Neuronal stem cell (in vitro differentiated cells): Measurements from ENCODE around the gene MED4.

Experiments
- DNase-seq: peaks from one replicate; pipeline ENCODE4 v3.0.0-alpha.2; 2013; ENCODE audit warnings: low spot score
- H2AFZ ChIP-seq: one replicate; pipeline ENCODE4 v1.6.1; 2013; ENCODE audit warnings: mild to moderate bottlenecking, low read length, inconsistent platforms
- H2AK5ac ChIP-seq: 2 replicates; pipeline ENCODE4 v1.6.1; 2013; ENCODE audit warnings: low read depth, mild to moderate bottlenecking, inconsistent platforms, low read length, moderate library complexity, mixed read lengths
- H2BK120ac ChIP-seq: 2 replicates; pipeline ENCODE4 v1.6.1; 2013; ENCODE audit warnings: low read depth, mild to moderate bottlenecking, inconsistent platforms, low read length, moderate library complexity, mixed read lengths
- H2BK12ac ChIP-seq: one replicate; pipeline ENCODE4 v1.6.1; 2013; ENCODE audit warnings: low read length, inconsistent platforms
- H2BK15ac ChIP-seq: 2 replicates; pipeline ENCODE4 v1.6.1; 2013; ENCODE audit warnings: mild to moderate bottlenecking, low read length, inconsistent platforms, mixed read lengths
- H2BK5ac ChIP-seq: one replicate; pipeline ENCODE4 v1.6.1; 2013; ENCODE audit warnings: inconsistent platforms, mild to moderate bottlenecking, low read length, moderate library complexity
- H3K14ac ChIP-seq: one replicate; pipeline ENCODE4 v1.6.1; 2013; ENCODE audit warnings: low read length, inconsistent platforms
- H3K18ac ChIP-seq: 2 replicates; pipeline ENCODE4 v1.6.1; 2013; ENCODE audit warnings: low read length, inconsistent platforms
- H3K23ac ChIP-seq: 2 replicates; pipeline ENCODE4 v1.6.1; 2013; ENCODE audit warnings: low read depth, mild to moderate bottlenecking, mixed read lengths, low read length, inconsistent platforms; ENCODE audit not compliant: poor library complexity
- H3K27ac ChIP-seq: replicated peaks from 3 replicates; pipeline ENCODE4 v1.5.1; 2013; ENCODE audit warnings: low read length, inconsistent platforms
- H3K27me3 ChIP-seq, 3 experiments: 2 replicates each; pipeline ENCODE4 v1.6.1; 2013; ENCODE audit warnings: low read length in 3 of 3, mild to moderate bottlenecking in 2 of 3, inconsistent platforms in 1 of 3, low read depth in 1 of 3, mixed read lengths in 1 of 3, moderate library complexity in 1 of 3; ENCODE audit not compliant: control insufficient read depth in 3 of 3, insufficient read depth in 3 of 3
- H3K36me3 ChIP-seq, 2 donors: replicated peaks in 1 of 2; 2 replicates each; pipeline ENCODE4 v1.6.1; 2013; ENCODE audit warnings: low read length in 2 of 2; ENCODE audit not compliant: control insufficient read depth in 2 of 2, insufficient read depth in 2 of 2
- H3K4ac ChIP-seq: 2 replicates; pipeline ENCODE4 v1.6.1; 2013; ENCODE audit warnings: inconsistent platforms, mild to moderate bottlenecking, low read length, moderate library complexity
- H3K4me1 ChIP-seq, 2 donors: 1 replicate in 1 of 2; 2 replicates in 1 of 2; pipeline ENCODE4 v1.6.1; 2013; ENCODE audit warnings: low read length in 2 of 2, low read depth in 1 of 2; ENCODE audit not compliant: control insufficient read depth in 2 of 2, insufficient read depth in 1 of 2
- H3K4me2 ChIP-seq: one replicate; pipeline ENCODE4 v1.6.1; 2013; ENCODE audit warnings: mild to moderate bottlenecking, low read length, inconsistent platforms; ENCODE audit not compliant: insufficient read depth, poor library complexity, severe bottlenecking
- H3K4me3 ChIP-seq, 2 donors: 2 replicates each; pipeline ENCODE4 v1.5.1; 2013; ENCODE audit warnings: low read length in 2 of 2, mild to moderate bottlenecking in 2 of 2, inconsistent platforms in 1 of 2, moderate library complexity in 1 of 2
- H3K79me1 ChIP-seq: one replicate; pipeline ENCODE4 v1.6.1; 2013; ENCODE audit warnings: low read depth, mild to moderate bottlenecking, inconsistent platforms, low read length, moderate library complexity
- H3K9ac ChIP-seq: one replicate; pipeline ENCODE4 v1.6.1; 2013; ENCODE audit warnings: mild to moderate bottlenecking, low read depth, low read length, inconsistent platforms; ENCODE audit not compliant: poor library complexity
- H3K9me3 ChIP-seq, 2 donors: replicated peaks in 1 of 2; 2 replicates each; pipeline versions ENCODE3 to v1.6.1; 2013; ENCODE audit warnings: low read length in 2 of 2, mild to moderate bottlenecking in 2 of 2, inconsistent platforms in 1 of 2, low read depth in 1 of 2, mixed read lengths in 1 of 2, moderate library complexity in 1 of 2; ENCODE audit not compliant: control insufficient read depth in 2 of 2, insufficient read depth in 1 of 2
- H4K8ac ChIP-seq: one replicate; pipeline ENCODE4 v1.6.1; 2013; ENCODE audit warnings: low read depth, mild to moderate bottlenecking, inconsistent platforms, low read length, moderate library complexity
- H4K91ac ChIP-seq: one replicate; pipeline ENCODE4 v1.6.1; 2013; ENCODE audit warnings: low read length, low read depth, mild to moderate bottlenecking, inconsistent platforms; ENCODE audit not compliant: poor library complexity
- WGBS, 2 donors: extraction: QIAGEN DNeasy Blood & Tissue Kit; methylation state at CpG; one replicate each; pipeline ENCODE4 v1.1.7; 2013; ENCODE audit warnings: missing lambda C conversion rate in 2 of 2, mixed read lengths in 1 of 2; ENCODE audit not compliant: insufficient read length in 2 of 2, insufficient replicate concordance in 1 of 2; ENCODE audit errors: extremely low coverage in 2 of 2; 5-methylcytosine and 5-hydroxymethylcytosine counted together

Gene MED4

DNA sequence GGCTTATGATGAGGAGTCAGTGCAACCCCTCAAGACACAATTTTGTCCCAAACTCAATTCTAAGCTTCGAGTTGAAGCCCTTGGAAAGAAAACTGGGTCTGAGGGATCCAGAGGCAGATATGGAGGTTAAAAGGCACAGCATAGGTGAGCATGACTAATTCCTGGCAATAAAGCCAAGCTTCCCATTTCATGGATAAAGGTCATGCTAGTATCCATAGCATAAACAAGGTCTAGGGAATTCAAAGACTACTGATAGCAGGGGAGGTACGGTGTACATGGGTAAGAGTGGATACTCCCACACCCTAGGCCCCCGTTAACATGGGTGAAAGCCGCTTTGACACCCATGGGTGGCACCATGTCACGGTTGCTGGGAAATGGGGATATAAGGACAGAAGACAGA is 24.0 kb downstream of the MED4 start:
- H2AFZ ChIP-seq: no peak overlapping the region
- H4K91ac ChIP-seq: no peak overlapping the region
- H3K9ac ChIP-seq: no peak overlapping the region
- peaks cover 32 to 98% of the 10 kb centered on the region in 2 donors for H3K36me3 ChIP-seq
- H3K4ac ChIP-seq: no peak overlapping the region
- DNase-seq: no peak
- no peak overlapping the region for H2BK120ac ChIP-seq
- H3K27me3 ChIP-seq: no peaks in the 10 kb centered on the region
- no peak overlapping the region for H4K8ac ChIP-seq
- H3K4me1 ChIP-seq: no peaks in the 10 kb centered on the region
- H3K79me1 ChIP-seq: peaks cover 2% of the 10 kb centered on the region
- no peak overlapping the region for H2BK15ac ChIP-seq
- no peak overlapping the region for H3K14ac ChIP-seq
- H2AK5ac ChIP-seq: no peak overlapping the region
- H3K23ac ChIP-seq: no peak overlapping the region
- no CpG with 5 or more reads among the region's 5 CpGs for WGBS, 2 donors
- H3K27ac ChIP-seq: no peak overlapping the region
- H3K4me3 ChIP-seq: no peak overlapping the region
- no peak overlapping the region for H2BK5ac ChIP-seq
- H3K9me3 ChIP-seq: peaks cover 49 to 92% of the 10 kb centered on the region in 2 donors
- no peak overlapping the region for H3K4me2 ChIP-seq
- H3K18ac ChIP-seq: no peak overlapping the region
- no peak overlapping the region for H2BK12ac ChIP-seq

DNA sequence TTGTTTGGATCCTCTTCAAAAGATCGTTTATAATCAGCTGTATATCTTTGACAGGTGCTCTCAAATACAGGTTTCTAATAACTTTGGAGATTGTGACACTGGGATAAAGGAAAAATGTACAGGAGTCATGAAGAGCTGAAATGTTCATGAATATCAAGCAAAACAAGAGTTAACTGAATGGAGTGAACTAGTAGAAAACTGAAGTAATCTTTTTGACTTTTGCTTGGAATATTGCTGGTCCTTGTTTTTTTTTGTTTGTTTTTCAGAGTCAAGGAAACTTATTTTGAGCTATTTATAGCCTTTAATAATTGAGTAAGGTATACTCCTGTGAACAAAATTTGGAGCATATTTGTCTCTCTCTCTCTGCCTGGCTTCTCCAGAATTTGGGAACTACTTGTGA is 25.3 kb downstream of the MED4 start:
- Histone ChIP-seq H3K36me3 (peaks cover 29 to 98% of the 10 kb centered on the region in 2 donors), H2AFZ (no peak overlapping the region), H2AK5ac (no peak overlapping the region), H3K4me3 (no peak overlapping the region), H3K23ac (no peak overlapping the region), H3K18ac (no peak overlapping the region), H2BK5ac (no peak overlapping the region), H3K4me2 (no peak overlapping the region), H3K14ac (no peak overlapping the region), H3K4ac (no peak overlapping the region), H2BK120ac (no peak overlapping the region), H3K4me1 (no peaks in the 10 kb centered on the region), H3K79me1 (peaks cover 2% of the 10 kb centered on the region), H2BK12ac (no peak overlapping the region), H3K27ac (no peak overlapping the region), H4K91ac (no peak overlapping the region), H3K9ac (no peak overlapping the region), H2BK15ac (no peak overlapping the region), H3K27me3 (no peaks in the 10 kb centered on the region), H3K9me3 (peaks cover 49 to 92% of the 10 kb centered on the region in 2 donors), H4K8ac (no peak overlapping the region)
- no peak for DNase-seq
- no CpG with 5 or more reads among the region's 1 CpG for WGBS, 2 donors

DNA sequence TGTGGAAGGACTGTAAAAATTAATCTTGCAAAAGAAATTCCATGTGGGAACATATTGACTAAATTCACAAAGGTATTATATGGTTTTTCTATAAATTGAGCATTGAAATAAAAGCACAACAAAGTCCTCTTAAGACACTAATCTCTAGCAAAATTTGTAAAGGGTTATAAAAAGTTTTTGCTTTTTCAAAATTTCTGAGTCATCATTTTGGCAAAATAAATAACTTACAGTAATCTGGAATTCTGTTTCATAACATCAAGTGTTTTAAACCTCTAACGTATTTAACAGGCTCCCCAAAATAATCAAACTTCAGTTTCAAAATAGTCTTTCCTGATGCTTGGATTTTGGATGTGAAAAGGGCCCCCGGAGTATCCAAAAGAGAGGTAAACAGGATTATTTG is 26.0 kb downstream of the MED4 start:
- no peak overlapping the region for H3K14ac ChIP-seq
- no CpG with 5 or more reads among the region's 2 CpGs for WGBS, 2 donors
- no peak overlapping the region for H2AK5ac ChIP-seq
- peaks cover 45 to 89% of the 10 kb centered on the region in 2 donors for H3K9me3 ChIP-seq
- no peak overlapping the region for H3K23ac ChIP-seq
- no peak overlapping the region for H4K91ac ChIP-seq
- no peaks in the 10 kb centered on the region for H3K27me3 ChIP-seq
- H2AFZ ChIP-seq: no peak overlapping the region
- no peak overlapping the region for H2BK120ac ChIP-seq
- peaks cover 25 to 97% of the 10 kb centered on the region in 2 donors for H3K36me3 ChIP-seq
- DNase-seq: no peak
- H3K4me1 ChIP-seq: no peaks in the 10 kb centered on the region
- H4K8ac ChIP-seq: no peak overlapping the region
- H3K4ac ChIP-seq: no peak overlapping the region
- H2BK5ac ChIP-seq: no peak overlapping the region
- H3K9ac ChIP-seq: no peak overlapping the region
- peaks cover 2% of the 10 kb centered on the region for H3K79me1 ChIP-seq
- H3K27ac ChIP-seq: no peak overlapping the region
- H3K4me2 ChIP-seq: no peak overlapping the region
- H2BK12ac ChIP-seq: no peak overlapping the region
- no peak overlapping the region for H2BK15ac ChIP-seq
- no peak overlapping the region for H3K4me3 ChIP-seq
- H3K18ac ChIP-seq: no peak overlapping the region

GRCh38 chr13:48068036-48068435 is 26.9 kb downstream of the MED4 start:
- Histone ChIP-seq H3K27ac (no peak overlapping the region), H2BK12ac (no peak overlapping the region), H3K4me2 (no peak overlapping the region), H3K4ac (no peak overlapping the region), H2BK5ac (no peak overlapping the region), H4K8ac (no peak overlapping the region), H2BK15ac (no peak overlapping the region), H3K36me3 (peaks cover 22 to 95% of the 10 kb centered on the region in 2 donors), H2AK5ac (no peak overlapping the region), H3K9me3 (peaks cover 39 to 79% of the 10 kb centered on the region in 2 donors), H3K79me1 (peaks cover 2% of the 10 kb centered on the region), H2BK120ac (no peak overlapping the region), H3K4me1 (no peaks in the 10 kb centered on the region), H3K9ac (no peak overlapping the region), H3K18ac (no peak overlapping the region), H3K4me3 (no peak overlapping the region), H3K14ac (no peak overlapping the region), H3K27me3 (no peaks in the 10 kb centered on the region), H2AFZ (no peak overlapping the region), H3K23ac (no peak overlapping the region), H4K91ac (no peak overlapping the region)
- no peak for DNase-seq
